ENCODE data around the gene CRNN. TPM values are rescaled to one million over a fixed set of nuclear protein-coding genes. Genes with fewer than 3 reads are reported as not detected.

CRNN gene
- total RNA-seq: not detected in 2 replicates

GRCh38 chr1:152413909-152414308 is at the start of gene CRNN:
Gene CRNN, minus strand, starts transcription at chr1:152414263. Its CDS starts 2,030 bp downstream, at chr1:152412233.

GRCh38 chr1:152359906-152360305 is 54.2 kb downstream of the CRNN start, which contains the start of gene FLG2:
Gene FLG2, minus strand, starts transcription at chr1:152360006. Its CDS starts 1,122 bp downstream, at chr1:152358884.

Other genes with a start within 250 kb of the CRNN start
- not detected in 2 replicates for gene HRNR, start 190.1 kb downstream of the CRNN start, total RNA-seq
- not detected in 2 replicates for gene FLG, start 89.0 kb downstream of the CRNN start, total RNA-seq
- gene FLG2, start 54.3 kb downstream of the CRNN start, total RNA-seq: not detected in 2 replicates
- gene LCE5A, start 96.5 kb upstream of the CRNN start, total RNA-seq: not detected in 2 replicates
- gene CRCT1, start 100.2 kb upstream of the CRNN start, total RNA-seq: not detected in 2 replicates
- not detected in 2 replicates for gene LCE3E, start 152.5 kb upstream of the CRNN start, total RNA-seq
- gene LCE3D, start 166.3 kb upstream of the CRNN start, total RNA-seq: not detected in 2 replicates
- not detected in 2 replicates for gene LCE3C, start 186.0 kb upstream of the CRNN start, total RNA-seq
- gene LCE3B, start 199.5 kb upstream of the CRNN start, total RNA-seq: not detected in 2 replicates
- gene LCE3A, start 208.8 kb upstream of the CRNN start, total RNA-seq: not detected in 2 replicates
- not detected in 2 replicates for gene LCE2D, start 249.1 kb upstream of the CRNN start, total RNA-seq

All from mammary microvascular endothelial cell (primary cell).